Natural killer cell treated with Interleukin-12 subunit alpha and Interleukin-12 subunit beta and Interleukin-15 and Interleukin-18, amount 100 ng/mL, for 72 hours (primary cell): ENCODE measurements around the gene CLDN14. TPM values are rescaled to one million over a fixed set of nuclear protein-coding genes. Genes with fewer than 3 reads are reported as not detected.

ENCODE experiments used
- ATAC-seq, 2 donors: fragments of 150-1000 bp; cut with Tn5 transposase in 1 of 2; sonication (Bioruptor Pico), chemical (Tn5 transposase) in 1 of 2; 2 replicates each; pipeline ENCODE4 v1.10.0; 2021
- DNase-seq: peaks from one replicate; pipeline ENCODE4 v3.0.0; 2022; ENCODE audit warnings: low spot score
- H3K27ac Mint-ChIP-seq, 2 donors: 1 replicate in 1 of 2; 2 replicates in 1 of 2; pipeline ENCODE4 v1.8.0; 2022; ENCODE audit warnings: mixed read lengths in 2 of 2, mild to moderate bottlenecking in 1 of 2, moderate library complexity in 1 of 2
- H3K27me3 Mint-ChIP-seq, 2 donors: 1 replicate in 1 of 2; 2 replicates in 1 of 2; pipeline ENCODE4 v1.8.0; 2022; ENCODE audit warnings: mixed read lengths in 2 of 2
- H3K36me3 Mint-ChIP-seq: one replicate; pipeline ENCODE4 v1.8.0; 2022; ENCODE audit warnings: mixed read lengths
- H3K4me1 Mint-ChIP-seq, 2 donors: 1 replicate in 1 of 2; 2 replicates in 1 of 2; pipeline ENCODE4 v1.8.0; 2022; ENCODE audit warnings: low read depth in 2 of 2, mixed read lengths in 2 of 2, mild to moderate bottlenecking in 1 of 2
- H3K4me3 Mint-ChIP-seq: one replicate; pipeline ENCODE4 v1.8.0; 2022; ENCODE audit warnings: mixed read lengths
- H3K9me3 Mint-ChIP-seq: 2 replicates; pipeline ENCODE4 v1.8.0; 2022; ENCODE audit warnings: mixed read lengths
- total RNA-seq, 2 donors: library from RNA; stranded (reverse); gene quantifications; one replicate each; pipeline ENCODE4 v1.2.3, GENCODE V29; 2022

The CLDN14 gene, protein sequence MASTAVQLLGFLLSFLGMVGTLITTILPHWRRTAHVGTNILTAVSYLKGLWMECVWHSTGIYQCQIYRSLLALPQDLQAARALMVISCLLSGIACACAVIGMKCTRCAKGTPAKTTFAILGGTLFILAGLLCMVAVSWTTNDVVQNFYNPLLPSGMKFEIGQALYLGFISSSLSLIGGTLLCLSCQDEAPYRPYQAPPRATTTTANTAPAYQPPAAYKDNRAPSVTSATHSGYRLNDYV
- not detected for total RNA-seq

- H3K9me3 Mint-ChIP-seq, result no peaks in the 10 kb centered on the region
- H3K4me3 Mint-ChIP-seq, result no peak within 1 kb of the TSS
- DNase-seq (no peak), ATAC-seq (peak in 1 of 2 donors; percentile 43)
- no peaks in the 10 kb centered on the region for H3K4me1 Mint-ChIP-seq
- H3K27me3 Mint-ChIP-seq, result peaks cover 3 to 13% of the 10 kb centered on the region in 2 donors
- no peaks in the 10 kb centered on the region for H3K36me3 Mint-ChIP-seq
- no peak within 1 kb of the TSS for H3K27ac Mint-ChIP-seq
Observed at GRCh38 chr21:36479415-36480402, at the start of gene CLDN14. Gene CLDN14, minus strand, starts transcription at chr21:36480122. Its CDS starts 18,427 bp downstream, at chr21:36461695.

DNA sequence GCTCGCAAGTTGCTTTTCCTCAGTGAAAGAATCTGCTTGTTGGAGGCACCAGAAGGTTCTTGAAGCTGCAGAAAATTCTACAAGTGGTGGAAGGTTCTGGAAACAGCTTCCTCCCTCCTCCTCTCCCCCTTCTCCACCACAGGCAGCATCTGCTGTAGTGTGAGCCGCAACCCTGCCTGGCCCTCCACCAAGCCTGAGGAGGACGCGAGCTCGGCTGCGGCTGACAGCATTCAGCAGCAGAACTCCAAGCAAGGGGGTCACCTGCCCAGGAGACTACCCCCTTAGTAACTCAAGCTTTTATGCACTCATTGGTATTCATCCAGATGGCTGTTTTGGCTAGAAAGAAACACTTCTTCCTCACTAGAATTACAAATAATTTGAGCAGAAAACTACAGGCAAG is 48.8 kb upstream of the CLDN14 start:
- Mint-ChIP-seq H3K4me3 (no peak overlapping the region), H3K4me1 (peaks cover 0 to 3% of the 10 kb centered on the region in 2 donors), H3K27me3 (peaks cover 6 to 8% of the 10 kb centered on the region in 2 donors), H3K27ac (no peak overlapping the region), H3K36me3 (no peaks in the 10 kb centered on the region), H3K9me3 (no peaks in the 10 kb centered on the region)
- DNase-seq, result no peak
- ATAC-seq, result no peak

DNA sequence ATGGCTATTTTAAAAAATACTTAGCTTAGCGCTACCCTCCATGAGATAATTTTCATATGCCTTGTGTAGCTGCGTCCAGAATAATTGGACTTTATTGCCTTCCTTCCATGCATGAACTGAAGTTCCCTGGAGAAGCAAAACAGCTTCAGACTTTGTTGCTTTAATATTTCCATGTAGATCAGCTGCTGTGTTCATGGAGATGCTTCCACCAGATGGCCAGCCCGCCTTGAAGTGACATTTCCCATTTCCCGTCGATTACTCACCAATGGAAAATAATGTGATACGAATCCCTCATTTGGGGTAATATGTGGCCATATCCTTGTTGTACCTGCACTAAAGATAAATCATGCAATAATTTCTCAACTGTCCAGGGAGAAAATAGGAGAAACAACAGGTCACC is 47.4 kb upstream of the CLDN14 start:
- Mint-ChIP-seq H3K36me3 (no peaks in the 10 kb centered on the region), H3K27me3 (peaks cover 6 to 8% of the 10 kb centered on the region in 2 donors), H3K27ac (no peak overlapping the region), H3K4me3 (no peak overlapping the region), H3K9me3 (no peaks in the 10 kb centered on the region), H3K4me1 (no peaks in the 10 kb centered on the region)
- DNase-seq (no peak), ATAC-seq (no peak)

DNA sequence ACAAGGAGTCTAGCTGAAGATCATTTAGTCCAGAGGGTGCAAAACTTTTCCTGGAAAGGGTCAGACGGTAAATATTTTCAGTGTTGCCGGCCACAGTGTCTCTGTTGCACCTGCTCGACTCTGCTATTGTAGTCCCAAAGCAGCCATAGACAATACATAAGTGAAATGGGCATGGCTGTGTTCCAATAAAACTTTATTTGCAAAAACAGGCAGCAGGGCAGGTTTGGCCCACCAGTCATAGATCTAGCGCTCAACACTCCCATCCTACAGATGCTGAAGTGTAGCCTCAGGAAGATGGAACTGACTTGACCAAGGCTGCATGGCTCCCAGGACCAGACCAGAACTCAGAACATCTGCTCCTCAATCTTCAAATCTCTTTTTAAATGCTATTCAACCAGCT is 46.2 kb upstream of the CLDN14 start:
- no peak overlapping the region for H3K4me3 Mint-ChIP-seq
- H3K4me1 Mint-ChIP-seq, result no peaks in the 10 kb centered on the region
- H3K36me3 Mint-ChIP-seq, result no peaks in the 10 kb centered on the region
- DNase-seq, result no peak
- H3K9me3 Mint-ChIP-seq, result no peaks in the 10 kb centered on the region
- no peak for ATAC-seq
- H3K27ac Mint-ChIP-seq, result no peak overlapping the region
- H3K27me3 Mint-ChIP-seq, result peaks cover 6 to 8% of the 10 kb centered on the region in 2 donors

- ATAC-seq (peak in 1 of 2 donors; percentile 31), DNase-seq (no peak)
- Mint-ChIP-seq H3K36me3 (peaks cover 7% of the 10 kb centered on the region), H3K27ac (no peak overlapping the region), H3K4me1 (peaks cover 0 to 8% of the 10 kb centered on the region in 2 donors), H3K9me3 (no peaks in the 10 kb centered on the region), H3K27me3 (peaks cover 0 to 2% of the 10 kb centered on the region in 2 donors), H3K4me3 (no peak overlapping the region)
Observed at GRCh38 chr21:36524477-36524876, 44.6 kb upstream of the CLDN14 start.

DNA sequence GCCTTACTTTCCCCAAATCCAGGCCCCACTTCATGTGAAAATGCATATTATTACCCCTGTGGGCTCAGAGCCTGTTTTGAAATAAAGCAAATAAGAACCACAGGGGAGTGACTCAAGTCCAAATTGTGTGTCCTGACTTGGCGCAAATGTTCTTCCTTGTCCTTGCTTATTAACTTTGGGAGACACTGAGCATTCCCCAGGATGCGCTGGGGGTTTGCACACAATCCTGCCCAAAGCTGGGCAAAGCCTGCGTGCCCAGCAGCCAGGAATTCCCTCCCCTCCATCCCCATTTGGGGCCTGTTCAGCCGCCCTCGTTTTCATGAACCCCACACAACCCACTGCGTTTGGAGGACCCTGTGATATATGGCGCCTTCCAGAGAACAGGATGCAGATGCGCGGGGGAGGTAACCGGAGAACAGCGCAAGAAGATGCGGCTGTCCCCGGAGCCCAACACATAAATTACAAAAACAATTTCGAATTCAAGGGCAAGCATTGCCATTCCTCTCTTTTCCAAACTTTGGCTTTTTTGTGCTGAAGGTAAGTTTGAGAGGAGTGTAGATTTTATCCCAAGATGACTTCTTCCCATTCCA is 42.4 kb upstream of the CLDN14 start:
- Mint-ChIP-seq H3K9me3 (no peaks in the 10 kb centered on the region), H3K27me3 (peaks cover 0 to 2% of the 10 kb centered on the region in 2 donors), H3K4me1 (peaks cover 8 to 26% of the 10 kb centered on the region in 2 donors), H3K36me3 (peaks cover 7% of the 10 kb centered on the region), H3K27ac (no peak overlapping the region), H3K4me3 (no peak overlapping the region)
- DNase-seq, result no peak
- ATAC-seq, result no peak

DNA sequence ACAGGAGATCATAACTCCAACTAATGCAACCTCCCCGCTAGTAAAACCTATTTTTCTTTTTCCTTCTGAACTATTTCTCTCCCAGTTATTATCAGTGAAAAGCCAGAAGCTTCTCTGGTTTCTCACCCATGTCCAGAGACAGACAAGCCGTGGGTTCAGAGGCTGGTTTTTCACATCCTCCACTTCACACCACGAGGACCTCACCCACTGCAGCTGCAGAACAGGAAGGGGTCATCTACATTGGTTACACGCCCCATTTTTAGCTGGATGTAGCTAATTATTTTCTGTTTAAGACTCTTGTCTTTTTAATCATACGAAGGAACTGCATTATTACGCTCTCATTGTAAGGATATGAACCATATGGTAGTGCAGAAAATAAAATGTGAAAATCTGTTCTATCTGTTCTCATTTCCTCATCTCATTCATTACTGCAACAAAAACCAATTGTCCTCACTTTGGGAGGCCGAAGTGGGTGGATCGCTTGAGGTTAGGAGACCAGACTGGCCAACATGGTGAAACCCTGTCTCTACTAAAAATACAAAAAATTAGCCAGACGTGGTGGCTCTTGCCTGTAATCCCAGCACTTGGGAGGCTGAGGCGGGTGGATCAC is 39.1 kb upstream of the CLDN14 start:
- H3K27ac Mint-ChIP-seq, result no peak overlapping the region
- peak in 1 of 2 donors; percentile 64 for ATAC-seq
- H3K36me3 Mint-ChIP-seq, result peaks cover 7% of the 10 kb centered on the region
- peak overlapping the region; percentile 76 for H3K4me3 Mint-ChIP-seq
- peaks cover 0 to 7% of the 10 kb centered on the region in 2 donors for H3K27me3 Mint-ChIP-seq
- DNase-seq, result no peak
- no peaks in the 10 kb centered on the region for H3K9me3 Mint-ChIP-seq
- H3K4me1 Mint-ChIP-seq, result peaks cover 8 to 36% of the 10 kb centered on the region in 2 donors

- H3K27ac Mint-ChIP-seq, result no peak overlapping the region
- H3K9me3 Mint-ChIP-seq, result no peaks in the 10 kb centered on the region
- peaks cover 0 to 7% of the 10 kb centered on the region in 2 donors for H3K27me3 Mint-ChIP-seq
- peaks cover 9 to 37% of the 10 kb centered on the region in 2 donors for H3K4me1 Mint-ChIP-seq
- no peak for ATAC-seq
- peaks cover 7% of the 10 kb centered on the region for H3K36me3 Mint-ChIP-seq
- no peak for DNase-seq
- no peak overlapping the region for H3K4me3 Mint-ChIP-seq
Observed at GRCh38 chr21:36517366-36518075, 37.6 kb upstream of the CLDN14 start.

- Mint-ChIP-seq H3K36me3 (peaks cover 7% of the 10 kb centered on the region), H3K4me3 (no peak overlapping the region), H3K27ac (no peak overlapping the region), H3K27me3 (peaks cover 0 to 7% of the 10 kb centered on the region in 2 donors), H3K9me3 (no peaks in the 10 kb centered on the region), H3K4me1 (peaks cover 21 to 50% of the 10 kb centered on the region in 2 donors)
- ATAC-seq (no peak), DNase-seq (no peak)
Observed at GRCh38 chr21:36516281-36516680, 36.4 kb upstream of the CLDN14 start.

DNA sequence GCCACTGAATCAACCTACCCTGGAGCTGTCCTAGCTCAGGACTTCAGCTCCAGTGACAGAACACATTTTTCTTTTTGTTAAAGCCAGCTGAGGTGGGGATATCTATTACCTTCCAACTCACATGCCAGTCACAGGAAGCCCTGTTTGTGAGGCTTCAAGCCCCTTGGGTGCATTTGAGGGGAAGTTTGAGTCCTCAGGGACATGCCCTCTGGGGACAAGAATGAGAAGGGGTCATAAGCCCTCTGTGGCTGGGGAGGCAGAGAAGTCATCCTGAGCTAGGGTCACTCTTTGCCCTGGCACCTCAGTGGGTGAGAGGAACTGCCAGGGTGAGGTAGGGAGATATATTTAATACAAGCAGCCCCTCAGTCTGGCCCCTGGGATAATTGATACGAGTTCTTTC is 33.5 kb upstream of the CLDN14 start:
- no peaks in the 10 kb centered on the region for H3K9me3 Mint-ChIP-seq
- H3K27ac Mint-ChIP-seq, result no peak overlapping the region
- H3K4me1 Mint-ChIP-seq, result peaks cover 14 to 39% of the 10 kb centered on the region in 2 donors
- no peak for DNase-seq
- no peak overlapping the region for H3K4me3 Mint-ChIP-seq
- peaks cover 0 to 7% of the 10 kb centered on the region in 2 donors for H3K27me3 Mint-ChIP-seq
- ATAC-seq, result no peak
- no peaks in the 10 kb centered on the region for H3K36me3 Mint-ChIP-seq

GRCh38 chr21:36512971-36513370 is 33.0 kb upstream of the CLDN14 start:
- peaks cover 0 to 7% of the 10 kb centered on the region in 2 donors for H3K27me3 Mint-ChIP-seq
- no peaks in the 10 kb centered on the region for H3K9me3 Mint-ChIP-seq
- DNase-seq (no peak), ATAC-seq (no peak)
- H3K4me3 Mint-ChIP-seq, result no peak overlapping the region
- no peak overlapping the region for H3K27ac Mint-ChIP-seq
- H3K4me1 Mint-ChIP-seq, result peaks cover 12 to 35% of the 10 kb centered on the region in 2 donors
- no peaks in the 10 kb centered on the region for H3K36me3 Mint-ChIP-seq

GRCh38 chr21:36511484-36512220 is 31.7 kb upstream of the CLDN14 start:
- Mint-ChIP-seq H3K27me3 (peaks cover 0 to 7% of the 10 kb centered on the region in 2 donors), H3K27ac (no peak overlapping the region), H3K36me3 (no peaks in the 10 kb centered on the region), H3K4me1 (peaks cover 12 to 31% of the 10 kb centered on the region in 2 donors), H3K4me3 (no peak overlapping the region), H3K9me3 (no peaks in the 10 kb centered on the region)
- no peak for DNase-seq
- no peak for ATAC-seq
